MM.1S (cell line): ENCODE results near the gene KIAA1755.

Experiments used
- DNase-seq: peaks from one replicate; pipeline ENCODE4 v3.0.0-alpha.2; 2015
- H2AFZ ChIP-seq: fragments of 300-600 bp; sonication (generic); 2 replicates; pipeline ENCODE4 v1.6.0; 2016; ENCODE audit warnings: antibody characterized with exemption, low read length
- H3F3A ChIP-seq: fragments of 300-600 bp; sonication (generic); 2 replicates; pipeline ENCODE4 v1.6.1; 2016; ENCODE audit warnings: mild to moderate bottlenecking, antibody characterized with exemption, low read length, moderate library complexity, mixed read lengths; ENCODE audit not compliant: insufficient read depth
- H3K27ac ChIP-seq: fragments of 300-600 bp; sonication (generic); 2 replicates; pipeline ENCODE4 v1.5.1; 2016; ENCODE audit warnings: mild to moderate bottlenecking, low read length
- H3K27me3 ChIP-seq: fragments of 300-600 bp; sonication (generic); replicated peaks from 2 replicates; pipeline ENCODE4 v1.6.0; 2016; ENCODE audit warnings: low read length; ENCODE audit not compliant: insufficient read depth
- H3K36me3 ChIP-seq: fragments of 300-600 bp; sonication (generic); replicated peaks from 2 replicates; pipeline ENCODE4 v1.6.1; 2016; ENCODE audit warnings: mild to moderate bottlenecking, low read length, mixed read lengths; ENCODE audit not compliant: insufficient read depth
- H3K4me1 ChIP-seq: fragments of 300-600 bp; sonication (generic); 2 replicates; pipeline ENCODE4 v1.6.1; 2016; ENCODE audit warnings: low read length, mixed read lengths
- H3K4me2 ChIP-seq: fragments of 300-600 bp; sonication (generic); 2 replicates; pipeline ENCODE4 v1.6.0; 2016; ENCODE audit warnings: low read depth, low read length
- H3K4me3 ChIP-seq: fragments of 300-600 bp; sonication (generic); 2 replicates; pipeline ENCODE4 v1.5.1; 2016; ENCODE audit warnings: low read length, mixed read lengths
- H3K79me2 ChIP-seq: fragments of 300-600 bp; sonication (generic); 2 replicates; pipeline ENCODE4 v1.6.1; 2016; ENCODE audit warnings: mixed run types, low read length, mixed read lengths
- H3K9ac ChIP-seq: fragments of 300-600 bp; sonication (generic); 2 replicates; pipeline ENCODE4 v1.6.1; 2016; ENCODE audit warnings: low read length, mixed read lengths
- H3K9me2 ChIP-seq: fragments of 300-600 bp; sonication (generic); replicated peaks from 2 replicates; pipeline ENCODE4 v1.6.1; 2016; ENCODE audit warnings: mild to moderate bottlenecking, low read length, mixed read lengths; ENCODE audit not compliant: insufficient read depth
- H3K9me3 ChIP-seq: fragments of 300-600 bp; sonication (generic); replicated peaks from 2 replicates; pipeline ENCODE4 v1.6.1; 2016; ENCODE audit warnings: mild to moderate bottlenecking, low read length, mixed read lengths; ENCODE audit not compliant: insufficient read depth
- H4K20me1 ChIP-seq: fragments of 300-600 bp; sonication (generic); 2 replicates; pipeline ENCODE4 v1.6.1; 2016; ENCODE audit warnings: mild to moderate bottlenecking, low read length, moderate library complexity, mixed read lengths; ENCODE audit not compliant: insufficient read depth
- CTCF ChIP-seq: fragments of 300-600 bp; sonication (generic); IDR thresholded peaks from 2 replicates; pipeline ENCODE4 v1.5.1; 2016; ENCODE audit warnings: antibody characterized with exemption, low read length, mixed read lengths
- EZH2 ChIP-seq: fragments of 300-600 bp; sonication (generic); optimal IDR thresholded peaks from 2 replicates; pipeline ENCODE3; 2017; ENCODE audit warnings: low read depth, mild to moderate bottlenecking, antibody characterized with exemption, low read length, mixed read lengths
- EZH2phosphoT487 ChIP-seq: fragments of 300-600 bp; sonication (generic); IDR thresholded peaks from 2 replicates; pipeline ENCODE4 v1.6.1; 2018; ENCODE audit warnings: antibody characterized with exemption, low read length

The KIAA1755 gene

GRCh38 chr20:38190936-38191371 lies 69.6 kb downstream of the KIAA1755 start:
- TF ChIP-seq EZH2phosphoT487 (no peak), CTCF (no peak), EZH2 (no peak)
- H3K9me3 ChIP-seq: no peaks in the 10 kb centered on the region
- H2AFZ ChIP-seq: no peak overlapping the region
- no peaks in the 10 kb centered on the region for H3K4me1 ChIP-seq
- no peaks in the 10 kb centered on the region for H4K20me1 ChIP-seq
- H3K4me2 ChIP-seq: no peak overlapping the region
- no peaks in the 10 kb centered on the region for H3F3A ChIP-seq
- no peaks in the 10 kb centered on the region for H3K9me2 ChIP-seq
- H3K36me3 ChIP-seq: no peaks in the 10 kb centered on the region
- no peaks in the 10 kb centered on the region for H3K79me2 ChIP-seq
- no peak overlapping the region for H3K9ac ChIP-seq
- DNase-seq: no peak
- no peak overlapping the region for H3K27ac ChIP-seq
- H3K4me3 ChIP-seq: no peak overlapping the region
- no peaks in the 10 kb centered on the region for H3K27me3 ChIP-seq

DNA sequence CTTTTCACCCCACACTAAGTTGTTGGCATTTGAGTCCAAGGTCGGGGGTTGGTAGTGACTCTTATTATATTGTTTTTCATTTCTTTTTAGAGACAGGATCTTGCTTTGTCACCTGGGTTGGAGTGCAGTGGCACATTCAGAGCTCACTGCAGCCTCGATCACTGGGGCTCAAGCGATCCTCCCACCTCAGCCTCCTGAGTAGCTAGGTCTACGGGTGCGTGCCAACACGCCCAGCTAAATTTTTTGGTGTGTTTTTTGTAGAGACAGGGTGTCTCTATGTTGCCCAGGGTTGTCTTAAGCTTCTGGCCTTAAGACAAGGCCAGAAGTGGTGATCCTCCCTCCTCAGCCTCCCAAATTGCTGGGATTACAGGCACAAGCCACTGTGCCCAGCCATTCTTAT lies 70.4 kb downstream of the KIAA1755 start:
- H3K4me1 ChIP-seq: no peaks in the 10 kb centered on the region
- H3K79me2 ChIP-seq: no peaks in the 10 kb centered on the region
- no peak overlapping the region for H3K4me3 ChIP-seq
- DNase-seq: no peak
- H4K20me1 ChIP-seq: no peaks in the 10 kb centered on the region
- no peaks in the 10 kb centered on the region for H3F3A ChIP-seq
- no peak overlapping the region for H2AFZ ChIP-seq
- H3K9me3 ChIP-seq: no peaks in the 10 kb centered on the region
- no peak overlapping the region for H3K27ac ChIP-seq
- no peak overlapping the region for H3K9ac ChIP-seq
- no peaks in the 10 kb centered on the region for H3K36me3 ChIP-seq
- H3K27me3 ChIP-seq: no peaks in the 10 kb centered on the region
- H3K4me2 ChIP-seq: no peak overlapping the region
- no peak for TF ChIP-seq CTCF
- no peak for TF ChIP-seq EZH2phosphoT487
- TF ChIP-seq EZH2: no peak
- no peaks in the 10 kb centered on the region for H3K9me2 ChIP-seq

DNA sequence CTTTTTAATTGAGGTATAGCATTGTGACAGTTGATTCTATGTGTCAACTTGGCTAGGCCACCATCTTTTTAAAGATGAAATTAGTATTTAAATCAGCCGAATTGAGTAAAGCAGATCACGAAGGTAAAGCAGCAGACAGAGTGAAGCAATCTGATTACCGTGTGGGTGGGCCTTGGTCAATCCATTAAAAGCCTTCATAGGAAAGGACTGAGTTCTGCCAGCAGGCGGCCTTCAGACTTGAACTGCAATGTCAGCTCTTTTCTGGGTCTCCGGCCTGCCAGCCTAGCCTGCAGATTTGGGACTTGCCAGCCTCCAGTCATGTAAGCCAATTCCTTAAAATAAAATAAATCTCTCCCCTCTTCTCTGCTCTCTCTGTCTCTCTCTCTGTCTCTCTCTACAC lies 73.0 kb downstream of the KIAA1755 start:
- H3K4me1 ChIP-seq: no peaks in the 10 kb centered on the region
- no peak overlapping the region for H3K9ac ChIP-seq
- no peaks in the 10 kb centered on the region for H3F3A ChIP-seq
- no peaks in the 10 kb centered on the region for H3K9me3 ChIP-seq
- no peak overlapping the region for H3K4me2 ChIP-seq
- H3K27me3 ChIP-seq: no peaks in the 10 kb centered on the region
- TF ChIP-seq CTCF (no peak), EZH2 (no peak), EZH2phosphoT487 (no peak)
- no peak overlapping the region for H3K27ac ChIP-seq
- H3K36me3 ChIP-seq: no peaks in the 10 kb centered on the region
- H3K9me2 ChIP-seq: no peaks in the 10 kb centered on the region
- H2AFZ ChIP-seq: no peak overlapping the region
- no peak for DNase-seq
- H3K79me2 ChIP-seq: no peaks in the 10 kb centered on the region
- H4K20me1 ChIP-seq: no peaks in the 10 kb centered on the region
- H3K4me3 ChIP-seq: no peak overlapping the region
